Left lung (tissue), 10 donors: Measurements from ENCODE around the gene ENTPD6. TPM values are rescaled to one million over a fixed set of nuclear protein-coding genes. Genes with fewer than 3 reads are reported as not detected.
"Not testable (repeated sequence)": the region's sequence is repeated elsewhere in the genome, so short reads cannot be mapped to it uniquely, and the experiment has no call there.

Source experiments
- ATAC-seq: fragments of 200-7000 bp; cut with Tn5 transposase; one replicate; pipeline ENCODE4 v1.9.1; 2020; ENCODE audit warnings: moderate library complexity
- DNase-seq, 4 donors: peaks; one replicate each; pipeline ENCODE4 v3.0.0-alpha.2; 2013 to 2020
- H3K27ac ChIP-seq, 2 donors: fragments of 200-600 bp; sonication (generic) in 1 of 2; one replicate each; pipeline versions ENCODE4 v1.5.0 to v1.8.0; 2020 to 2021
- H3K27me3 ChIP-seq, 2 donors: fragments of 200-600 bp; sonication (generic) in 1 of 2; one replicate each; pipeline versions ENCODE4 v1.5.0 to v1.8.0; 2020 to 2021
- H3K36me3 ChIP-seq, 2 donors: fragments of 200-600 bp; sonication (generic) in 1 of 2; one replicate each; pipeline versions ENCODE4 v1.5.0 to v1.8.0; 2020 to 2021
- H3K4me1 ChIP-seq, 2 donors: fragments of 200-600 bp; one replicate each; pipeline ENCODE4 v1.8.0; 2021
- H3K4me3 ChIP-seq, 2 donors: fragments of 200-600 bp; sonication (generic) in 1 of 2; one replicate each; pipeline versions ENCODE4 v1.5.0 to v1.8.0; 2020 to 2021; ENCODE audit warnings: mild to moderate bottlenecking in 1 of 2
- H3K9me3 ChIP-seq, 2 donors: fragments of 200-600 bp; sonication (generic) in 1 of 2; one replicate each; pipeline versions ENCODE4 v1.5.0 to v1.8.0; 2020 to 2021
- CTCF ChIP-seq, 2 donors: fragments of 200-600 bp; sonication (generic) in 1 of 2; IDR thresholded peaks; one replicate each; pipeline versions ENCODE4 v1.5.0 to v1.8.0; 2021; ENCODE audit warnings: antibody characterized with exemption in 2 of 2
- intact Hi-C, 2 donors: fragments of 100-400 bp; cut with DNase I; formaldehyde crosslinking; loops; one replicate each; pipeline versions ENCODE4 v1.11.2 to v1.14.2; 2022
- polyA plus RNA-seq, 6 donors: library from polyadenylated mRNA; unstranded; fragments of 120-200 nt; gene quantifications; one replicate each; pipeline ENCODE4 v1.2.1, GENCODE V29; 2013; ENCODE audit not compliant: insufficient read length in 6 of 6
- total RNA-seq, 2 donors: library from RNA; stranded (reverse); fragmentation: NEBNext Ultra II Directional; extraction: Animal tissue kit (Norgen Biotek cat#: 25700); gene quantifications; one replicate each; pipeline ENCODE4 v1.2.1, GENCODE V29; 2021
- donor health status: DM: no; HTN: yes; CAD: no.
- donor health status: DM: no; HTN: no; CAD: no.

The ENTPD6 gene
- total and polyA plus RNA-seq, 8 donors: 40.2 to 76.3 (median 47.8) TPM

- no peak for ATAC-seq
- Histone ChIP-seq H3K27ac (no peak overlapping the region), H3K36me3 (peaks cover 0 to 28% of the 10 kb centered on the region in 2 donors), H3K4me3 (no peak overlapping the region), H3K27me3 (no peaks in the 10 kb centered on the region), H3K4me1 (peaks cover 0 to 21% of the 10 kb centered on the region in 2 donors), H3K9me3 (no peaks in the 10 kb centered on the region)
- intact Hi-C loops: no loop called here
- no peak for TF ChIP-seq CTCF (IDR thresholded peaks at IDR 0.05)
- no peak for DNase-seq
These were observed 62.9 kb downstream of the ENTPD6 start for GRCh38 chr20:25258476-25258805.

GRCh38 chr20:25258828-25259227 is 63.3 kb downstream of the ENTPD6 start:
- DNase-seq (no peak), ATAC-seq (no peak)
- no peaks in the 10 kb centered on the region for H3K9me3 ChIP-seq
- TF ChIP-seq CTCF (IDR thresholded peaks at IDR 0.05): no peak
- H3K27me3 ChIP-seq: no peaks in the 10 kb centered on the region
- H3K36me3 ChIP-seq: peaks cover 0 to 28% of the 10 kb centered on the region in 2 donors
- no peak overlapping the region for H3K4me3 ChIP-seq
- H3K4me1 ChIP-seq: peaks cover 0 to 19% of the 10 kb centered on the region in 2 donors
- intact Hi-C loops: no loop called here
- no peak overlapping the region for H3K27ac ChIP-seq

- DNase-seq (no peak), ATAC-seq (no peak)
- no peak overlapping the region for H3K4me3 ChIP-seq
- H3K9me3 ChIP-seq: no peaks in the 10 kb centered on the region
- peaks cover 0 to 28% of the 10 kb centered on the region in 2 donors for H3K36me3 ChIP-seq
- H3K27me3 ChIP-seq: no peaks in the 10 kb centered on the region
- peaks cover 0 to 16% of the 10 kb centered on the region in 2 donors for H3K4me1 ChIP-seq
- TF ChIP-seq CTCF (IDR thresholded peaks at IDR 0.05): no peak
- no peak overlapping the region for H3K27ac ChIP-seq
- intact Hi-C loops: no loop called here
These were observed 63.8 kb downstream of the ENTPD6 start for GRCh38 chr20:25259358-25259757.

- H3K4me3 ChIP-seq: no peak overlapping the region
- H3K27ac ChIP-seq: no peak overlapping the region
- intact Hi-C loops: no loop called here
- ATAC-seq (no peak), DNase-seq (no peak)
- no peaks in the 10 kb centered on the region for H3K9me3 ChIP-seq
- H3K27me3 ChIP-seq: no peaks in the 10 kb centered on the region
- H3K4me1 ChIP-seq: peaks cover 0 to 13% of the 10 kb centered on the region in 2 donors
- TF ChIP-seq CTCF (IDR thresholded peaks at IDR 0.05): no peak
- peaks cover 0 to 28% of the 10 kb centered on the region in 2 donors for H3K36me3 ChIP-seq
These were observed 64.3 kb downstream of the ENTPD6 start for GRCh38 chr20:25259788-25260254.

- ATAC-seq, H3K9me3 ChIP-seq, H3K27ac ChIP-seq, H3K4me1 ChIP-seq, DNase-seq, intact Hi-C loops, H3K27me3 ChIP-seq, H3K4me3 ChIP-seq: not testable (repeated sequence)
- H3K36me3 ChIP-seq: peaks cover 0 to 28% of the 10 kb centered on the region in 2 donors
These were observed 65.4 kb downstream of the ENTPD6 start for GRCh38 chr20:25260770-25261437.
